Heart right ventricle (tissue), 16 donors: Measurements from ENCODE around the gene POLN. TPM values are rescaled to one million over a fixed set of nuclear protein-coding genes. Genes with fewer than 3 reads are reported as not detected.
A peak's percentile ranks its signal among the peaks of the same experiment; 100 is the strongest.
"Not testable (repeated sequence)": the region's sequence is repeated elsewhere in the genome, so short reads cannot be mapped to it uniquely, and the experiment has no call there.

Experiments used
- ATAC-seq, 8 donors: fragments of 200-7000 bp; cut with Tn5 transposase; one replicate each; pipeline ENCODE4 v1.9.1; 2020; ENCODE audit warnings: mild to moderate bottlenecking in 8 of 8, moderate library complexity in 8 of 8, moderate number of reproducible peaks in 1 of 8
- DNase-seq, 2 donors: peaks; one replicate each; pipeline ENCODE4 v3.0.0-alpha.2; 2020
- H3K27ac ChIP-seq, 10 donors: fragments of 200-600 bp; sonication (generic) in 2 of 10; one replicate each; pipeline versions ENCODE4 v1.5.0 to v1.8.0; 2020 to 2022; ENCODE audit warnings: mild to moderate bottlenecking in 3 of 10
- H3K27me3 ChIP-seq, 7 donors: fragments of 200-600 bp; one replicate each; pipeline ENCODE4 v1.8.0; 2021 to 2022; ENCODE audit warnings: mild to moderate bottlenecking in 2 of 7
- H3K36me3 ChIP-seq, 9 donors: fragments of 200-600 bp; sonication (generic) in 1 of 9; one replicate each; pipeline versions ENCODE4 v1.5.0 to v1.8.0; 2020 to 2022; ENCODE audit warnings: mild to moderate bottlenecking in 2 of 9
- H3K4me1 ChIP-seq, 9 donors: fragments of 200-600 bp; sonication (generic) in 1 of 9; one replicate each; pipeline versions ENCODE4 v1.5.0 to v1.8.0; 2020 to 2022; ENCODE audit warnings: mild to moderate bottlenecking in 4 of 9
- H3K4me3 ChIP-seq, 10 donors: fragments of 200-600 bp; sonication (generic) in 2 of 10; one replicate each; pipeline versions ENCODE4 v1.5.0 to v1.8.0; 2020 to 2022; ENCODE audit warnings: mild to moderate bottlenecking in 7 of 10, moderate library complexity in 2 of 10
- H3K9me3 ChIP-seq, 11 donors: fragments of 200-600 bp in 10 of 11; sonication (generic) in 2 of 11; one replicate each; pipeline versions ENCODE4 v1.5.0 to v1.8.0; 2013 to 2022; ENCODE audit warnings: mild to moderate bottlenecking in 2 of 11, control low read depth in 1 of 11, moderate library complexity in 1 of 11
- CTCF ChIP-seq, 9 donors: fragments of 200-600 bp; sonication (generic) in 2 of 9; IDR thresholded peaks; one replicate each; pipeline versions ENCODE4 v1.5.0 to v1.8.0; 2021 to 2022; ENCODE audit warnings: antibody characterized with exemption in 9 of 9, mild to moderate bottlenecking in 5 of 9, moderate library complexity in 1 of 9
- WGBS, 2 donors: extraction: QIAGEN DNeasy Blood & Tissue Kit; methylation state at CpG; one replicate each; pipeline ENCODE4 v1.1.7; 2013; ENCODE audit warnings: inconsistent platforms in 1 of 2; 5-methylcytosine and 5-hydroxymethylcytosine counted together
- intact Hi-C, 10 donors: fragments of 100-400 bp; cut with DNase I; formaldehyde crosslinking; loops; one replicate each; pipeline versions ENCODE4 v1.11.1 to v1.14.2; 2022
- polyA plus RNA-seq, 2 donors: library from polyadenylated mRNA; stranded (reverse); fragments of 200-250 nt; gene quantifications; one replicate each; pipeline ENCODE4 v1.2.3, GENCODE V29; 2013
- total RNA-seq, 10 donors: library from RNA; stranded (reverse); fragmentation: NEBNext Ultra II Directional in 3 of 10; extraction: Animal tissue kit (Norgen Biotek cat#: 25700) in 3 of 10; gene quantifications; one replicate each; pipeline versions ENCODE4 v1.2.1 to v1.2.4, GENCODE V29; 2021 to 2023
- donor health status: Arrhythmogenic right ventricular cardiomyopathy.
- donor health status: ischemic (EF 13 %, LVEDD 7.1; RV severe dilation, severe dysfunction).
- donor health status: healthy with polysubstance abuse.
- donor health status: DM: no; HTN: yes; CAD: no.
- donor health status: DM: no; HTN: no; CAD: no.
- donor health status: ischemic (EF 25% LVEDD 6.9; RV normal size, moderate dysfunction).
- donor health status: ischemic (EF 25% LVEDD 5.7; RV mildly dilated, moderate dysfunction).
- donor health status: healthy.
- donor health status: DM: yes; HTN: yes; CAD: no.
- donor health status: Ischemic cardiomyopathy.
- donor health status: ischemic (EF 35%, LVEDD 5.7; RV mildly dilated, moderate dysfunction).
- donor health status: nonischemic (EF 11% LVEDD 7.7; RV severe dilation, severe dysfunction).
- donor health status: DM: yes; HTN: yes; CAD: no.
- donor health status: PGD.
- donor health status: ischemic (EF 29% LVEDD 5.4; RV normal size, mild dysfunction).
- donor health status: nonischemic (EF 23%, LVEDD 6.1; RV moderate dilation, normal function).

POLN gene
- total and polyA plus RNA-seq, 12 donors = 0.97 to 3.1 (median 2.1) TPM

DNA sequence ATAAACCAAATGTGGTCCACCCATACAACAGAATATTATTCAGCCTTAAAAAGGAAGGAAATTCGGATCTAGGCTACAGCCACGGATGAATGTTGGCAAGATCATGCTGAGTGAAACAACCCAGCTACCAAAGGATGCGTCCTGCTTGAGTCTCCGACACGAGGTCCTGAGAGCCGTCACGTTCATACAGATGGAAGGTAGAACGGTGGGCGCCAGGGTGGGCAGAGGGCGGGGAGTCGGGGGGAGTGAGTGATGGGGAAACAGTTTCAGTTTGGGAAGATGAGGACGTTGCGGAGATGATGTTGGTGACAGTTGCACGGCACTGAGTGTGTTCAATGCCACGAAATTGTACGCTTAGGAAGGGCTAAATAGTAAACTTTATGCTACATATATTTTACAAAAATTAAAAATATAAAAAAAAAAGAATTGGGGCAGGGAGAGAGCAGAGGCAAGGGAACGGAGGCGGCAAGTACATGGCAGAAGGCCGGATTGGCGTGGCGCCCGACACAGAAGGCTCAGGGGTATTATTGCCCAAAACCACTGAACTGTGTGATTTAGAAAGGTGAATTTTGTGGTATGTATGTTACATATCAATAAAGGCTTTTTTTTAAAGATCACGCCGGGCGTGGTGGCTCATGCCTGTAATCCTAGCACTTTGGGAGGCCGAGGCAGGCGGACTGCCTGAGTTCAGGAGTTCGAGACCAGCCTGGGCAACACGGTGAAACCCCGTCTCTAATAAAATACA lies 34.8 kb upstream of the POLN start:
- TF ChIP-seq CTCF (IDR thresholded peaks at IDR 0.05) = no peak
- Histone ChIP-seq H3K4me3 (no peak overlapping the region), H3K36me3 (no peaks in the 10 kb centered on the region), H3K27me3 (no peaks in the 10 kb centered on the region), H3K27ac (no peak overlapping the region), H3K4me1 (no peaks in the 10 kb centered on the region), H3K9me3 (no peaks in the 10 kb centered on the region)
- DNase-seq (no peak), ATAC-seq (no peak)
- 95% methylated on average over 30 of the region's 30 CpGs for WGBS, 2 donors
- intact Hi-C loops = loop anchor here in 1 of 10 donors (10.0 kb wide), 1 partner anchor 128 kb away; no protein-coding TSS in a partner anchor

DNA sequence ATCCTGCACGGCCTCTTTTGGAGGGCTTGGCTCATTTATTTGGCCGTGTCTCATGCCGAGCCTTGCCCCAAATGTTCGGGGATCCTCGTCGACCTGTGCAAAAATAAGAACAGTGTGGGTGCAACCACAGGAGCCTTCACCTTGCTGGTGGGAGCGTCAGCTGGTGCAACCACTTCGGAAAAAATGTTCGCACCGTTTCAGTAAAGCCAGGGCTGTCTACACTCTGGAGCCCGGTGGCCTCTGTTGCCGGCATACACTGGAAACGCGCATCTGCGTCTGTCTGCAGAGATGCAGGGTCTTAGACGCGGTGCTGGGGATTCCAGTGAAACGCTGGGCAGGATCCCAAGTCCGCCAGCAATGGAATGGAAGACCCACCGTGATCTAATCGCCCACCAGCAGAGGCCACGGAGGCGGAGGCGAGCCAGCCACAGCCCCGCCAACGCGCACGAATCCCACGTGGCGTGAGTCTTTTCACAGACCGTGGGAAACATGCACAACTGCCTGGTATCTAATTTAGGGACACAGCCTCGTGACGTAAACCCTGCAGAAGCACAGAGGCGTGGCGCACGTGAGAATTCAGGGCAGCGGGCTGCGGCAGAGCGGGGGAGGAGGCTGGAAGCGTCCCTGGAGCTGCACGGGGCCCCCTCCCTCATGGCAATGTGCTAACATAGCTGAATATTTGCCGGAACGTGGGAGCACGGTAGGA lies 33.8 kb upstream of the POLN start:
- Histone ChIP-seq H3K9me3 (no peaks in the 10 kb centered on the region), H3K27me3 (no peaks in the 10 kb centered on the region), H3K27ac (no peak overlapping the region), H3K4me1 (no peaks in the 10 kb centered on the region), H3K36me3 (no peaks in the 10 kb centered on the region), H3K4me3 (no peak overlapping the region)
- intact Hi-C loops = loop anchor here in 1 of 10 donors (10.0 kb wide), 1 partner anchor 129 kb away; no protein-coding TSS in a partner anchor
- DNase-seq = no peak
- ATAC-seq = no peak
- WGBS, 2 donors = 94% methylated on average over 44 of the region's 44 CpGs
- TF ChIP-seq CTCF (IDR thresholded peaks at IDR 0.05) = no peak

- not testable (repeated sequence) for H3K27ac ChIP-seq, H3K4me1 ChIP-seq, H3K27me3 ChIP-seq, H3K36me3 ChIP-seq, ATAC-seq, H3K9me3 ChIP-seq, DNase-seq, H3K4me3 ChIP-seq
- intact Hi-C loops = loop anchor here in 1 of 10 donors (10.0 kb wide), 1 partner anchor 130 kb away; no protein-coding TSS in a partner anchor
- WGBS, 2 donors = 93% methylated on average over 10 of the region's 10 CpGs
These were observed 33.1 kb upstream of the POLN start for GRCh38 chr4:2275044-2275397.

GRCh38 chr4:2274320-2275043 lies 32.6 kb upstream of the POLN start:
- Histone ChIP-seq H3K4me3 (no peak overlapping the region), H3K27ac (no peak overlapping the region), H3K36me3 (no peaks in the 10 kb centered on the region), H3K27me3 (no peaks in the 10 kb centered on the region), H3K4me1 (peaks cover 0 to 6% (median 0%) of the 10 kb centered on the region in 9 donors), H3K9me3 (no peaks in the 10 kb centered on the region)
- intact Hi-C loops = loop anchor here in 1 of 10 donors (10.0 kb wide), 1 partner anchor 130 kb away; no protein-coding TSS in a partner anchor
- no peak for ATAC-seq
- 89 to 91% methylated on average over 21 of the region's 21 CpGs for WGBS, 2 donors
- TF ChIP-seq CTCF (IDR thresholded peaks at IDR 0.05) = no peak
- DNase-seq = peak in 1 of 2 donors; percentile 1
